Small intestine (tissue), 7 donors: ENCODE results near the gene KCNQ1OT1. TPM values are rescaled to one million over a fixed set of nuclear protein-coding genes. Genes with fewer than 3 reads are reported as not detected.

Experiments
- DNase-seq, 2 donors: peaks; one replicate each; pipeline versions ENCODE4 v3.0.0 to v3.0.0-alpha.2; 2013
- FAIRE-seq: peaks from 2 replicates; lab custom pipeline; 2012; peaks lifted over from hg19 to GRCh38; lab: Jason Lieb, UNC
- H3K27ac ChIP-seq, 3 donors: one replicate each; pipeline ENCODE4 v1.5.1; 2013; ENCODE audit warnings: low read length in 2 of 3, mild to moderate bottlenecking in 2 of 3, control low read depth in 1 of 3, inconsistent platforms in 1 of 3, low read depth in 1 of 3, moderate library complexity in 1 of 3
- H3K27me3 ChIP-seq, 3 donors: one replicate each; pipeline ENCODE4 v1.6.1; 2013; ENCODE audit warnings: low read length in 3 of 3, inconsistent platforms in 1 of 3; ENCODE audit not compliant: control insufficient read depth in 3 of 3, insufficient read depth in 3 of 3
- H3K36me3 ChIP-seq, 3 donors: one replicate each; pipeline ENCODE4 v1.6.1; 2013; ENCODE audit warnings: low read length in 3 of 3, inconsistent platforms in 1 of 3, low read depth in 1 of 3, mild to moderate bottlenecking in 1 of 3, moderate library complexity in 1 of 3; ENCODE audit not compliant: control insufficient read depth in 3 of 3, insufficient read depth in 2 of 3
- H3K4me1 ChIP-seq, 3 donors: one replicate each; pipeline ENCODE4 v1.6.1; 2013; ENCODE audit warnings: low read length in 2 of 3, inconsistent platforms in 1 of 3, low read depth in 1 of 3, mild to moderate bottlenecking in 1 of 3, moderate library complexity in 1 of 3; ENCODE audit not compliant: control insufficient read depth in 3 of 3, insufficient read depth in 2 of 3
- H3K4me3 ChIP-seq, 3 donors: one replicate each; pipeline ENCODE4 v1.5.1; 2013; ENCODE audit warnings: low read length in 3 of 3, control low read depth in 1 of 3, inconsistent platforms in 1 of 3, low read depth in 1 of 3, mild to moderate bottlenecking in 1 of 3, moderate library complexity in 1 of 3
- H3K9me3 ChIP-seq, 2 donors: one replicate each; pipeline ENCODE4 v1.6.1; 2013; ENCODE audit warnings: low read depth in 1 of 2, low read length in 1 of 2; ENCODE audit not compliant: control insufficient read depth in 2 of 2, insufficient read depth in 1 of 2
- WGBS, 3 donors: extraction: QIAGEN DNeasy Blood & Tissue Kit; methylation state at CpG; one replicate each; pipeline ENCODE4 v1.1.7; 2013; 5-methylcytosine and 5-hydroxymethylcytosine counted together
- polyA plus RNA-seq, 4 donors: library from polyadenylated mRNA; stranded (reverse) in 3 of 4; unstranded in 1 of 4; fragments of 200-250 nt in 3 of 4; fragments of 120-200 nt in 1 of 4; gene quantifications; one replicate each; pipeline versions ENCODE4 v1.2.1 to v1.2.3, GENCODE V29; 2013
- donor health status: healthy with polysubstance abuse.
- donor health status: control.
- donor health status: control.
- donor health status: Bipolar disorder and iron deficiency.
- donor health status: healthy.

KCNQ1OT1 gene
- polyA plus RNA-seq, 4 donors, result under 0.01 to 2.3 (median 0.11) TPM

- Histone ChIP-seq H3K27ac (no peak overlapping the region), H3K4me1 (peaks cover 0 to 54% (median 0%) of the 10 kb centered on the region in 3 donors), H3K27me3 (no peaks in the 10 kb centered on the region), H3K36me3 (peaks cover 0 to 15% (median 0%) of the 10 kb centered on the region in 3 donors), H3K4me3 (no peak overlapping the region), H3K9me3 (peaks cover 0 to 6% of the 10 kb centered on the region in 2 donors)
- FAIRE-seq (no peak), DNase-seq (no peak)
- 96% methylated on average over 9 of the region's 9 CpGs for WGBS, 3 donors
Observed at GRCh38 chr11:2744166-2744565, 44.4 kb upstream of the KCNQ1OT1 start.

GRCh38 chr11:2743427-2744110 is 43.8 kb upstream of the KCNQ1OT1 start:
- Histone ChIP-seq H3K36me3 (peaks cover 0 to 17% (median 0%) of the 10 kb centered on the region in 3 donors), H3K9me3 (peaks cover 0 to 7% of the 10 kb centered on the region in 2 donors), H3K27me3 (no peaks in the 10 kb centered on the region), H3K4me1 (peaks cover 0 to 56% (median 0%) of the 10 kb centered on the region in 3 donors), H3K27ac (no peak overlapping the region), H3K4me3 (no peak overlapping the region)
- WGBS, 3 donors, result 92 to 94% (median 94%) methylated on average over 21 of the region's 21 CpGs
- DNase-seq (no peak), FAIRE-seq (no peak)

- Histone ChIP-seq H3K36me3 (peaks cover 0 to 11% (median 0%) of the 10 kb centered on the region in 3 donors), H3K4me1 (peaks cover 0 to 56% (median 0%) of the 10 kb centered on the region in 3 donors), H3K27me3 (no peaks in the 10 kb centered on the region), H3K27ac (peak overlapping the region in 1 of 3 donors; percentile 84), H3K4me3 (no peak overlapping the region), H3K9me3 (peaks cover 0 to 7% of the 10 kb centered on the region in 2 donors)
- 90 to 93% (median 90%) methylated on average over 18 to 20 of the region's 20 CpGs for WGBS, 3 donors
- DNase-seq (no peak), FAIRE-seq (no peak)
Observed at GRCh38 chr11:2742611-2743426, 43.0 kb upstream of the KCNQ1OT1 start.

- Histone ChIP-seq H3K4me3 (no peak overlapping the region), H3K36me3 (peaks cover 0 to 11% (median 0%) of the 10 kb centered on the region in 3 donors), H3K4me1 (peaks cover 2 to 62% (median 3%) of the 10 kb centered on the region in 3 donors), H3K27ac (peak overlapping the region in 1 of 3 donors; percentile 84), H3K27me3 (no peaks in the 10 kb centered on the region), H3K9me3 (peaks cover 0 to 7% of the 10 kb centered on the region in 2 donors)
- DNase-seq (no peak), FAIRE-seq (no peak)
- WGBS, 3 donors, result 86 to 99% (median 88%) methylated on average over 5 of the region's 5 CpGs
Observed at GRCh38 chr11:2742201-2742600, 42.4 kb upstream of the KCNQ1OT1 start.

- peak overlapping the region in 1 of 3 donors; percentile 84 for H3K27ac ChIP-seq
- DNase-seq (peak in 1 of 2 donors; percentile 65), FAIRE-seq (no peak)
- peaks cover 0 to 11% (median 0%) of the 10 kb centered on the region in 3 donors for H3K36me3 ChIP-seq
- H3K4me3 ChIP-seq, result no peak overlapping the region
- peaks cover 2 to 68% (median 7%) of the 10 kb centered on the region in 3 donors for H3K4me1 ChIP-seq
- peaks cover 0 to 7% of the 10 kb centered on the region in 2 donors for H3K9me3 ChIP-seq
- 68 to 77% (median 70%) methylated on average over 18 of the region's 18 CpGs for WGBS, 3 donors
- H3K27me3 ChIP-seq, result no peaks in the 10 kb centered on the region
Observed at GRCh38 chr11:2741377-2742131, 41.8 kb upstream of the KCNQ1OT1 start.

GRCh38 chr11:2741006-2741376 is 41.2 kb upstream of the KCNQ1OT1 start:
- FAIRE-seq (no peak), DNase-seq (no peak)

GRCh38 chr11:2740275-2740940 is 40.6 kb upstream of the KCNQ1OT1 start:
- peaks cover 2 to 80% (median 7%) of the 10 kb centered on the region in 3 donors for H3K4me1 ChIP-seq
- FAIRE-seq, result no peak
- H3K9me3 ChIP-seq, result peaks cover 0 to 7% of the 10 kb centered on the region in 2 donors
- H3K36me3 ChIP-seq, result peaks cover 0 to 9% (median 0%) of the 10 kb centered on the region in 3 donors
- H3K4me3 ChIP-seq, result no peak overlapping the region
- H3K27ac ChIP-seq, result peak overlapping the region in 1 of 3 donors; percentile 84
- no peak for DNase-seq
- WGBS, 3 donors, result 54 to 78% (median 63%) methylated on average over 17 of the region's 17 CpGs
- H3K27me3 ChIP-seq, result no peaks in the 10 kb centered on the region

More at GRCh38 chr11:2741006-2741376, 41.2 kb upstream of the KCNQ1OT1 start:
- H3K4me1 ChIP-seq, result peaks cover 2 to 74% (median 7%) of the 10 kb centered on the region in 3 donors
- peak overlapping the region in 1 of 3 donors; percentile 84 for H3K27ac ChIP-seq
- WGBS, 3 donors, result 87 to 88% (median 87%) methylated on average over 7 of the region's 7 CpGs
- peaks cover 0 to 9% (median 0%) of the 10 kb centered on the region in 3 donors for H3K36me3 ChIP-seq
- H3K27me3 ChIP-seq, result no peaks in the 10 kb centered on the region
- no peak overlapping the region for H3K4me3 ChIP-seq
- H3K9me3 ChIP-seq, result peaks cover 0 to 7% of the 10 kb centered on the region in 2 donors
